Measurements from ENCODE around the gene CANT1. TPM values are rescaled to one million over a fixed set of nuclear protein-coding genes. Genes with fewer than 3 reads are reported as not detected.

Gene CANT1
- 10 to 100 TPM; 23.6 to 37.8 (median 28.4) TPM for polyA plus RNA-seq (ENCODE audit: insufficient read length in 10 of 10)
- long read RNA-seq, donor 1, partial matches to known transcripts: 0 of 5 reads
- long read RNA-seq, donor 1, other reads (novel, unspliced or antisense): 0 of 5 reads
- long read RNA-seq, donor 2, partial matches to known transcripts: 0 of 2 reads
- long read RNA-seq, donor 2, other reads (novel, unspliced or antisense): 0 of 2 reads
- long read RNA-seq, donor 3: 0 reads
- long read RNA-seq, donor 4, partial matches to known transcripts: 0 of 3 reads
- long read RNA-seq, donor 4, other reads (novel, unspliced or antisense): 0 of 3 reads
- long read RNA-seq, donor 5, transcript CANT1-202 (5 exons, 3,252 nt): major isoform, 5 of 8 reads
- long read RNA-seq, donor 5, partial matches to known transcripts: 0 of 8 reads
- long read RNA-seq, donor 5, other reads (novel, unspliced or antisense): 0 of 8 reads
- long read RNA-seq, donor 6, partial matches to known transcripts: 0 of 5 reads
- long read RNA-seq, donor 6, other reads (novel, unspliced or antisense): 0 of 5 reads
- long read RNA-seq, donor 7, transcript CANT1-201 (4 exons, 3,534 nt): major isoform, 5 of 11 reads
- long read RNA-seq, donor 7, partial matches to known transcripts: 0 of 11 reads
- long read RNA-seq, donor 7, other reads (novel, unspliced or antisense): 0 of 11 reads
- long read RNA-seq, donor 8, partial matches to known transcripts: 0 of 2 reads
- long read RNA-seq, donor 8, other reads (novel, unspliced or antisense): 0 of 2 reads
- long read RNA-seq, donor 9, partial matches to known transcripts: 0 of 2 reads
- long read RNA-seq, donor 9, other reads (novel, unspliced or antisense): 0 of 2 reads

DNA sequence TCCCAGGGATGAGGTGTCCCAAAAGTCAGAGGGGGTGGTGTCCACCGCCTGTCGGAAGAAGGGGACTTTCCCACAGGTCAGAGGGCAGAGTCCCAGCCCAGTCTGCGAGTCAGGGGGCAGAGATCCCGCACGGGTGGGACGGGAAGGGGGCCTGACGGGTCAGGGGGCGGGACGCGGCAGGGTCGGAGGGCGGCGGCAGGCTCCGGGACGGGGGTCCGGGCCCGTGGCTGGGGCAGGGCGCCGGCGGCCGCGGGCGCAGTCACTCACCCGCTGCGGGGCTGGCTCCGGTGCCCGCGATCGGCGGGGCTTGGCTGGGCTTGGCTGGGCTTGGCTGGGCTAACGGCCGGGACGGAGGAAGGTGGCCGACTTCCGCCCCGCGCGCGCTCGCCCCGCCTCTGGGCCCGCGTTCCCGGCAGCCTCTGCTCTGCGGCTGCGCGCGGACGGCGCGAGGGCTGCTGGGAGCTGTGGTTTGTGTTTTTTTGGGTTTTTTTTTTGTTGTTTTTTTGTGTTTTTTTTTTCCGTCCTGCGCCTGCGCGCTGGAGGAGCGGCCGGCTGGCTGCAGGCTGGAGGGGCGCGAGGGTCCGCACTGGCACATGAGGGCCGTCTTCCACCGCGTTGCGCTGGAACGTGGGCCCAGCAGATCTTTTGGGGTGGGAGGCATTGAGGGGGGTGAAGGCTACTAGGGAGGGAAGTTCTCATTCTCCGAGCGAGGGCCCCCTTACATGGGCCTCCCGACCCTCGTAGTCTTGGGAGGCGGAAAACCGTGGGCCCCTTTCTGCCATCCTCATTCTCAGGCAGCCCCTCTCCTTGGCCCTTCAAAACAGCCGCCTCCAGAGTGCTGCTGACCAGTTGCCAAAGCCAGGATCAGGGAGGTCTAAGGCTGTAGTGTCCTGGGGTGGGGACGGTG lies at the start of gene CANT1:
CANT1 (minus strand) TSS at position 368 of the 907 bp plus-strand sequence. CDS start 12,142 bp downstream, outside the sequence.
- DNase-seq: peak; percentile 87 to 96 (median 92)

DNA sequence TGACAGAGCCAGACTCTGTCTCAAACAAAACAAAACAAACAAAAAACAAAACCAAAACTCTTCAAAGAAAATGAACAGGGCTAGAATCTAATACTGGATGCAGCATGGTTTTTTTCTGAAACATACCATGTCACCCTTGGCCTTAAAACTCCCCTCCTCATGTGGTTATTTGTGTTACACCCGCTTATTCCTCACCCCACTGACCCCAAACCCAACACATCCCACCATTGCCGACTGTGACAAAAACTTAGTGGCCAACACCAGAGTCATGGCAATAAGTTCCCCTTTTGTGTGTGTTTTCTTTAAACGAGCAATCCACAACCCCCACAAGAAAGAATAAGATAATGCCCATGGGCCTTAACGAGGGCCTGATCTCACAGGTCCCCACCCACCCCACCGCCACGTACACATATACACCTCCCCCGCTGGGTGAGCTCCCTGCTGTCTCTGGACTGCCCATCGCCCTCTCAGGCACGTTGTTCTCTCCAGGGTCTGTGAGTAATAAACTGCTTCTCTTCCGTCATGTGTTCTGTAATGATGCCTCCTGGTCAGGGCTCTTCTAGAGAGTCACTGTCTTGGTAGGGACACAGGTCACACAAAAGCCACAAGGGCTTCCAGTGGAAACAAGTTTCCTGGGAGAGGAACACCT lies 48.3 kb upstream of the CANT1 start:
- DNase-seq: no peak

DNA sequence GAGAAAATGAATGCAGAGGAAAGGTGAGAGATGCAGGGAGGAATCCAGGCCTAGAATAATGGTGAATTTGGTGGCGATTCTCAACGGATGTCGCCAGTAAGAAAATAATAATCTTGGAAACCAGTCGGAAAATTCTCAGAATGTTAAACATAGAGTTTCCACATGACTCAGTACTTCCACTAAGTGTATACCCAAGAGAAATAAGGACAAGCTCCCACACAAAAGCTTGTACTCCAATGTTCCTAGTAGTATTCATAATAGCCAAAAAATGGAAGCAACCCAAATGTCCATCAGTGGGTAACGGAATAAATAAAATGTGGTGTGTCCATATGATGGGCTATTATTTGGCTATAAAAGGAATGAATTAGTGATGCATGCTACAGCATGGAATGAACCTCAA lies 45.6 kb upstream of the CANT1 start:
- DNase-seq: no peak

DNA sequence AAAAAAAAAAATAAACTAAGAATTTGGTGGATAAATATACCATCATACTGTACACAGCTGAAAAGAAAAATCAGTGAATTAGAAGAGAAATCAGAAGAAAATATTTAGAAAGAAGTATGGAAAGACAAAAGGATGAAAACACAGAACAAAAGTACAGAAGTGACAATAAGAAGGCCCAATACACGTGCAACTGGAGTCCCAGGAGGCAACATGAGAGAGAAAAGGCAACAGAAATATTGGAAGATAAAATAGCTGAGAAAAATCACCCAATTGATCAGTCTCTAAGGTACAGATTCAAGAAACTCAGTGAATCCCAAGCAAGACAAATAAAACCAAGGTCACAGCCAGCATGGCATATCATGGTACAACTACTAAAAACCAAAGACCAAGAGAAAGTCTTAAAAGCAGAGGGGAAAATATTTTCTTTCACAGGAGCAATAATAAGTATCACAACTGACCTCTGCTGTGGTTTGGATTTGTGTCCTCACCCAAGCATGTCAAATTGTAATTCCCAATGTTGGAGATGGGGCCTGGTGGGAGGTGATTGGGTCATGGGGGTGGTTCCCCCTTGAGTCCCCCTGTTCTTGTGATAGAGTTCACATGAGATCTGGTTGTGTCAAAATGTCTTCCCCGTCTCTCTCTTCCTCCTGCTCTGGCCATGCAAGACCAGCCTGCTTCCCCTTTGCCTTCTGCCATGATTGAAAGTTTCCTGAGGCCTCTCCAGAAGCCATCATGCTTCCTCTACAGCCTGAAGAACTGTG lies 44.8 kb upstream of the CANT1 start:
- DNase-seq: no peak

DNA sequence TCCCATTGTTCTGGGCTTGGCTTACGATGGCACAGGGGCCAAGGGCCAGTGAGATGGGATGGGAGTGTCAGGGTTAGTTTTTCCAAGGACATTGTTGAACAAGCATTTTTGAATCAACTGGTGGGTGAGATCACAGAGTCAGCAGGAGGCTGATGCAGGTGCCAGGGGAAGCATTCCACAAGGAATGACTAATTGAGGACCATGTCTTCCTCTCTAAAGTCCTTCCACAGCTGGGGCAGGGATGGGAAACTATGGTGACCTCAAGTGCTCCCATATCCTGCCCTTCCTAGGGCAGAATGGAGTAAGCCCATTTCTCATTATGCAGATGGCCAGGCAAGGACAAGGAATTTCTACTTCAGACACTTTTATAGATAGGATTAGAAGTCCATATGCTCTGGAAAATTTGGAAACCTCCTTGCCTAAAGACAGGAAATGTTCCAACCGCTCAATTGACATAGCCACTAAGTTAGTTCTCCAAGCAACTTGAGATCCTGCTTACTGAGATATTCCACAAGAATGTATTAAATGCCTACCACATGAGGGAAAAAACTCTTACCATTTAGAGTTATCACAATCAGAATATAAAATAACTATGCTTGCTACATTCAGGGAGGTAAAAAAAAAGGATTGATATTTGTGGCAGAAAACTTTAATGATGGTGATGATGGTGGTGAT lies 43.8 kb upstream of the CANT1 start:
- DNase-seq: no peak

DNA sequence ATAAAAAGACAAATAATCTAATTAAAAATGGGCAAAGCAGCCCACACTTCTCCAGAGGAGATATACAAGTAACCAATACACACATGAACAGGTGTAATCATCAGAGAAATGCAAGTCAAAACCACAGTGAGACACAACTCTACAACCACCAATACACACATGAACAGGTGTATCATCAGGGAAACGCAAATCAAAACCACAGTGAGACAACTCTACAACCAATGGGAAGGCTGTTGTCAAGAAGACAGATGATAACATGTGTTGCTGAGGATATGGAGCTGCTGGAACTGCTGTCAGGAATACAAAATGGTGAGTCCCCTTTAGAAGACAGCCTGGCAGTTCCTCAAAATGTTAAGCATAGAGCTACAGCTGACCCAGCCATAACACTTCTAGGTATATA lies 42.6 kb upstream of the CANT1 start:
- no peak for DNase-seq

DNA sequence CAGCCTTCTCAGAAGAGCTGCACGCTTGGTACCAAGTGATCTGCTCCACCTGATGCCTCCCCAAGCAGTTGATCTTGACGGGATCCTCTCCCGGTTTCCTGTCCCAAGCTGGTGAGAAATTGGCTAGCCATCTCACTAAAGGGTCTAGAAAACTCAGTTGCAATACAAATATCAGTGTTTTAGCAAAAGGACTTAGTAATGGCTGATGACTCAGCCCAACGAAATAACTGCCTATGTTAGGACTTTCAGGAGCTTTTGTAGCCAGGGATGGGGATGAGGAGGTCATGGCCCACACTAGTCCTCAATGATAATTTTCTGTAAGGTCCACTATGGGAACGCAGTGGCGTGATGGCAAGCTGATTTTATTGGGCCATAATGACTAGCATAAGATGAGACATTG lies 41.7 kb upstream of the CANT1 start:
- no peak for DNase-seq

DNA sequence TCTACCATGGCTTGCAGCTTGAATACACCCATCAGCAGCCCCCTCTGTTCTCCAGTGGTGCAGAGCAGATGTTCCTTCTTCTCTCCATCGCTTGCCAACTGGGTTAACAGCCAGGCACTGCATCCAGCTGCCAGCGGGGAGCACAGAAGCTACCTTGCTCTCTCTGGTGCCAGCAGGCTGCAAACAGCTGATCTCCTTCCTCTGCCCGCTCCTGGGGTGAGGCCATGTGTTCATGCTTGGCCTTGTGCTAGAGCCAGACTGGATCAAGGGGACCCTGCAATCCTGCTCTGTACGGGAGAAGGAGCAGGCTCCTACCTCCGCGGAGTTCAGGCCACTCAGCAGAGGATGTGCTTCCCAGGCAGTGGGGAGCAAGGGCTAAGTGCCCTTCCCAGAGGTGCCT lies 41.0 kb upstream of the CANT1 start:
- no peak for DNase-seq

DNA sequence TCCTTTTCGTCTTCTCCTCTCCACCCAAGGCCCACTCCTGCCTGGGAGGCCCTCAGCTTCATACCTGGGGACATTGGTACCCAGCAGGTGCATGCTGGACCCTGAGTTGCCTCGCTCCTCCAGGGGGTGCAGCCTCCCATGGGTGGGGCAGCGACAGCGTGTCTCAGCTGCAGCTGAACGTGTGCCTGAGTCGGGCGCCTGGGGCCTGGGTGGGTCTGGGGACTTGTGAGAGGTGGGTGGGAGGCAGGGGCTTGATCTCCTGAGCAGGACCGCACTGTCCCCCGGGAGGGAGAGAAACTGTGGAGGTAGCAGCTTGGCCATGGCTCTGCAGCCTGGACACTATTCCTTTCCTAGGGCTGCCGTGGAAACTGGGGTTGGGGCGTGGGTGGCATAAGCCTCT lies 40.3 kb upstream of the CANT1 start:
- DNase-seq: no peak

DNA sequence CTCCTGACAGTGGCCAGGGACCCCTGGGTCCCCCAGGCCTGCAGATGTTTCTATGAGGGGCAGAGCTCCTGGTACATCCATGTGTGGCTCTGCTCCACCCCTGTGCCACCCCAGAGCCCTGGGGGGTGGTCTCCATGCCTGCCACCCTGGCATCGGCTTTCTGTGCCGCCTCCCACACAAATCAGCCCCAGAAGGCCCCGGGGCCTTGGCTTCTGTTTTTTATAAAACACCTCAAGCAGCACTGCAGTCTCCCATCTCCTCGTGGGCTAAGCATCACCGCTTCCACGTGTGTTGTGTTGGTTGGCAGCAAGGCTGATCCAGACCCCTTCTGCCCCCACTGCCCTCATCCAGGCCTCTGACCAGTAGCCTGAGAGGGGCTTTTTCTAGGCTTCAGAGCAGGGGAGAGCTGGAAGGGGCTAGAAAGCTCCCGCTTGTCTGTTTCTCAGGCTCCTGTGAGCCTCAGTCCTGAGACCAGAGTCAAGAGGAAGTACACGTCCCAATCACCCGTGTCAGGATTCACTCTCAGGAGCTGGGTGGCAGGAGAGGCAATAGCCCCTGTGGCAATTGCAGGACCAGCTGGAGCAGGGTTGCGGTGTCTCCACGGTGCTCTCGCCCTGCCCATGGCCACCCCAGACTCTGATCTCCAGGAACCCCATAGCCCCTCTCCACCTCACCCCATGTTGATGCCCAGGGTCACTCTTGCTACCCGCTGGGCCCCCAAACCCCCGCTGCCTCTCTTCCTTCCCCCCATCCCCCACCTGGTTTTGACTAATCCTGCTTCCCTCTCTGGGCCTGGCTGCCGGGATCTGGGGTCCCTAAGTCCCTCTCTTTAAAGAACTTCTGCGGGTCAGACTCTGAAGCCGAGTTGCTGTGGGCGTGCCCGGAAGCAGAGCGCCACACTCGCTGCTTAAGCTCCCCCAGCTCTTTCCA lies 39.5 kb upstream of the CANT1 start:
- DNase-seq: no peak

DNA sequence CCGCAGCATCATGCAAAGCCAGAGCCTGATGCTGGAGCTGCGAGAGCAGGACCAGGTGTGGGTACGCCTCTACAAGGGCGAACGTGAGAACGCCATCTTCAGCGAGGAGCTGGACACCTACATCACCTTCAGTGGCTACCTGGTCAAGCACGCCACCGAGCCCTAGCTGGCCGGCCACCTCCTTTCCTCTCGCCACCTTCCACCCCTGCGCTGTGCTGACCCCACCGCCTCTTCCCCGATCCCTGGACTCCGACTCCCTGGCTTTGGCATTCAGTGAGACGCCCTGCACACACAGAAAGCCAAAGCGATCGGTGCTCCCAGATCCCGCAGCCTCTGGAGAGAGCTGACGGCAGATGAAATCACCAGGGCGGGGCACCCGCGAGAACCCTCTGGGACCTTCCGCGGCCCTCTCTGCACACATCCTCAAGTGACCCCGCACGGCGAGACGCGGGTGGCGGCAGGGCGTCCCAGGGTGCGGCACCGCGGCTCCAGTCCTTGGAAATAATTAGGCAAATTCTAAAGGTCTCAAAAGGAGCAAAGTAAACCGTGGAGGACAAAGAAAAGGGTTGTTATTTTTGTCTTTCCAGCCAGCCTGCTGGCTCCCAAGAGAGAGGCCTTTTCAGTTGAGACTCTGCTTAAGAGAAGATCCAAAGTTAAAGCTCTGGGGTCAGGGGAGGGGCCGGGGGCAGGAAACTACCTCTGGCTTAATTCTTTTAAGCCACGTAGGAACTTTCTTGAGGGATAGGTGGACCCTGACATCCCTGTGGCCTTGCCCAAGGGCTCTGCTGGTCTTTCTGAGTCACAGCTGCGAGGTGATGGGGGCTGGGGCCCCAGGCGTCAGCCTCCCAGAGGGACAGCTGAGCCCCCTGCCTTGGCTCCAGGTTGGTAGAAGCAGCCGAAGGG lies 38.6 kb upstream of the CANT1 start:
- DNase-seq: no peak

DNA sequence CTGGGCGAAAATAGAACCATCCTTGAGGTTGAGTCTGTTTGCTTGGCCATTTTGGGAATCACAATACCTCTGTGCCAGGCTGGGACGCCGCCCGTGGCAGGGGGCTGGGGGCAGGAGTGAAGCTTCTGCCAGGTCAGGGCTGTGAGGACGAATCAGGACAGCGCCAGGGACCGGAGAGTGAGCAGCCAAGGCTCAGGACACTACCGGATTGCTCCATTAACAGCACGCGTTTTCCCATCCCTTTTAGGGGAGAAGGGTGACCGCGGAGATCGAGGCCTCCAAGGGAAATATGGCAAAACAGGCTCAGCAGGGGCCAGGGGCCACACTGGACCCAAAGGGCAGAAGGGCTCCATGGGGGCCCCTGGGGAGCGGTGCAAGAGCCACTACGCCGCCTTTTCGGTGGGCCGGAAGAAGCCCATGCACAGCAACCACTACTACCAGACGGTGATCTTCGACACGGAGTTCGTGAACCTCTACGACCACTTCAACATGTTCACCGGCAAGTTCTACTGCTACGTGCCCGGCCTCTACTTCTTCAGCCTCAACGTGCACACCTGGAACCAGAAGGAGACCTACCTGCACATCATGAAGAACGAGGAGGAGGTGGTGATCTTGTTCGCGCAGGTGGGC lies 37.8 kb upstream of the CANT1 start:
- no peak for DNase-seq

DNA sequence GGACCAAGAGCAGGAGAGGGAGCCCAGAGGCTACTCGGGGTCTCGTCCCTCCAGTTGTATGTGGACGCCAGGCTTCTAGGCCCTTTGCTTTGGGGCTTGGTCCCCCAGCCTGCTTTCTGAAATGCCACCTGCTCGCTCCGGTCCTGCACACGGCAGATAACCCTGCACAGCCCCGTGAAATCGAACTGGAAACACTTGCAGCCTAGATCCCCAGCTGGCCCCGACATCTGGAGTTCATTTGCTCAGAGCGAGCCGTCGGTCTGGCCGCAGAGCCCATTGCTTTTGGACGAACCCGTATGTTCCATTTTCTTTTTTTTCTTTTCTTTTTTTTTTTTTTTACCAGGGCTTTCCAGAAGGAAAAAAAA lies 37.3 kb upstream of the CANT1 start:
- DNase-seq: peak; percentile 74 to 95 (median 89)

DNA sequence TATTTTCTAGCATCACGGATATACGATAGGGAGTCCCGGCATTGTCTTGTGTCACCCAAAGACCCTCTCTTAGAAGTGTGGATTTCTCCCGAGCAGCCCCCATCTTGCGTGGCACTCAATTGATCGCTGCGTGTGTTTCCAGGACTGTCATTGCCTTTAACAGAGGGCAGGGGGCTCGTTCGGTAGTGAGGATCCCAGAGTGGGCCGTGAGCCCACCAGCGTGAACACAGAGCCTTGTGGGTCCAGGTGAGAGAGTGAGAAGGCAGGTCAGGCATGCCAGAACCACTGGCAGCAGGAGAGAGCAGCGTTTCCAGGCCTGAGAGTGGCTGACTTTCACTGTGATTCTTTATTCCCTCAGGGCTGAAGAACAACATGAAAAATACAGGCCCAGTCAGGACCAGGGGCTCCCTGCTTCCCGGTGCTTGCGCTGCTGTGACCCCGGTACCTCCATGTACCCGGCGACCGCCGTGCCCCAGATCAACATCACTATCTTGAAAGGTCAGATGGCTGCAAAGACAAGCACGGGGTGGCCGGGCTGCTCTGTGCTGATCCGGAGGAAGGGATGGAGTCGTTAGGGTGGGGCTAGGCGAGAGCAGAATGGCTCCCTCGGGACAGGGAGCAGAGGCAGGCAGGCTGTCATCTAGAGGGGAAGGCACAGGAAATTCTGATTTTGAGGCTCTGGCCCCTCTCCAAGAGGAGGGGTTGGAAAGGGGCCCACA lies 36.8 kb upstream of the CANT1 start:
- no peak for DNase-seq

DNA sequence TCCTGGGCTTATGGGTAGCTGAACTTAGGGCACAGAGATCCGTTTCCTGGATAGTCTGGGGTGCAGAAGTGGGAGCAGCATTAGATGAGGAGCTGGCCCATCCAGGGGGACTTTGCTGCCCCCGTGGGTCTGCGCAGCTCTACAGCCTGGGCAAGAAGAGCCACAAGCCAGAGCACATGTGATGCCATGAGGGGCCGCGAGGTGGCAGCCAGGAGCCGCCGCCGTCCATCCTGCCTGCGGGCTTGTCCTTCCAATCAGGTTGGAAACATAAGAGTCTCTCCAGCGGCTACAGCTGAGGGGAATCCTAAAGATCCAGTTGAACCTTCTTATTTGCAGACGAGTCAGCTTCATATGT lies 36.3 kb upstream of the CANT1 start:
- peak; percentile 62 to 90 (median 79) for DNase-seq

DNA sequence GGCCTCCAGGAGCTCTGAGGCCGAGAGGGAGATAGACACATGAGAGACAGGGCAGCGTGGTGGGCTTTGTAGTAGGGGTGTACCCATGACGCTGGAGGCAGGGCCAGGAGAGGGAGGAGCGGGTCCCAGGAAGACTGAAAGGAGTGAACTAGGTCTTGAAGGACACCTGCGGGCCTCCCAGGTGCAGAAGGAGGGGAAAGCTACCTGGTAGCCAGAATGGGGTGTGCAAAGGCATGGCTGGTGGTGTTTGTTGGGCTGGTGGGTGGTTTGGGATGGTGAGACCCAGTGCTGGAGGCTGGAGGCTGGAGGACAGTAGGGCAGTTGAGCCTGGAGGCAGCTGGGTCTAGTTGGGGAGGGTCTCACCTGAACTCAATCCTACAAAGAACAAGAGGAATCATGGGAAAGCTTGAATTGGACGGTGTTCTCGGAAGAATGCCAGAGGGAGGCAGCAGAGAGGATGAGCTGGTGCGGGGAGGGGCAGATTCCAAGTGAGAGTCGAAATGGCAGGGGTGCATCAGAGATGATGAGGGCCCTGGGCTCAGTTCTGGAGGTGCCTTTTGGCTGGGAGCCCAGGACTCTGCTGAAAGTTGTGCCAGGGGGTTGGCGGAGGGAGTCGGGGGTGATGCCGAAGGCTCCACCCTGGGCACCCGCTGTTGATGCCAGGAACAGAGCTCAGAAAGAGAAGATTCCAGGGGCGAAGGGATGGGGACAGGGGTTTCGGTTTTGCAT lies 35.6 kb upstream of the CANT1 start:
- no peak for DNase-seq
